Type B pancreatic cell (in vitro differentiated cells): ENCODE results near the gene SPATA33. TPM values are rescaled to one million over a fixed set of nuclear protein-coding genes. Genes with fewer than 3 reads are reported as not detected.
A peak's percentile ranks its signal among the peaks of the same experiment; 100 is the strongest.

Experiments
- DNase-seq: peaks from one replicate; pipeline ENCODE4 v3.0.0; 2021; ENCODE audit warnings: mixed read lengths; ENCODE audit not compliant: unreplicated experiment; ENCODE audit errors: extremely low spot score
- H3K27ac Mint-ChIP-seq: 2 replicates; pipeline ENCODE4 v1.8.0; 2021; ENCODE audit warnings: mild to moderate bottlenecking, mixed read lengths
- H3K27me3 Mint-ChIP-seq: 2 replicates; pipeline ENCODE4 v1.8.0; 2021; ENCODE audit warnings: mixed read lengths
- H3K36me3 Mint-ChIP-seq: 2 replicates; pipeline ENCODE4 v1.8.0; 2021; ENCODE audit warnings: mixed read lengths
- H3K4me1 Mint-ChIP-seq: one replicate; pipeline ENCODE4 v1.8.0; 2021; ENCODE audit warnings: mixed read lengths; ENCODE audit not compliant: unreplicated experiment
- H3K4me3 Mint-ChIP-seq: 2 replicates; pipeline ENCODE4 v1.8.0; 2021; ENCODE audit warnings: mild to moderate bottlenecking, mixed read lengths
- H3K9me3 Mint-ChIP-seq: 2 replicates; pipeline ENCODE4 v1.8.0; 2021; ENCODE audit warnings: mixed read lengths
- CTCF ChIP-seq: fragments of 200-600 bp; sonication (generic); conservative IDR thresholded peaks from 2 replicates; pipeline ENCODE4 v1.5.0; 2021; ENCODE audit warnings: antibody characterized with exemption, mild to moderate bottlenecking
- total RNA-seq: library from RNA; stranded (reverse); gene quantifications from 2 replicates; pipeline ENCODE4 v1.2.1, GENCODE V29; 2021; ENCODE audit warnings: low replicate concordance

The SPATA33 gene
- total RNA-seq, 1 donor from 2014 or later, result 23.2 TPM

- H3K4me3 Mint-ChIP-seq, result no peak overlapping the region
- H3K9me3 Mint-ChIP-seq, result no peaks in the 10 kb centered on the region
- H3K4me1 Mint-ChIP-seq, result peaks cover 4% of the 10 kb centered on the region
- no peak for TF ChIP-seq CTCF
- H3K27ac Mint-ChIP-seq, result no peak overlapping the region
- H3K27me3 Mint-ChIP-seq, result peaks cover 4% of the 10 kb centered on the region
- H3K36me3 Mint-ChIP-seq, result no peaks in the 10 kb centered on the region
- no peak for DNase-seq
These were observed 49.1 kb downstream of the SPATA33 start for GRCh38 chr16:89706518-89707260.

- Mint-ChIP-seq H3K4me1 (peaks cover 4% of the 10 kb centered on the region), H3K9me3 (no peaks in the 10 kb centered on the region), H3K27ac (no peak overlapping the region), H3K27me3 (peaks cover 4% of the 10 kb centered on the region), H3K36me3 (no peaks in the 10 kb centered on the region), H3K4me3 (no peak overlapping the region)
- TF ChIP-seq CTCF, result no peak
- no peak for DNase-seq
These were observed 50.1 kb downstream of the SPATA33 start for GRCh38 chr16:89707695-89708094.

GRCh38 chr16:89708481-89708931 lies 50.9 kb downstream of the SPATA33 start:
- no peak for DNase-seq

GRCh38 chr16:89709166-89709565 lies 51.5 kb downstream of the SPATA33 start:
- no peak for DNase-seq
- TF ChIP-seq CTCF, result no peak
- H3K4me3 Mint-ChIP-seq, result no peak overlapping the region
- peaks cover 4% of the 10 kb centered on the region for H3K4me1 Mint-ChIP-seq
- no peaks in the 10 kb centered on the region for H3K36me3 Mint-ChIP-seq
- no peak overlapping the region for H3K27ac Mint-ChIP-seq
- no peaks in the 10 kb centered on the region for H3K9me3 Mint-ChIP-seq
- H3K27me3 Mint-ChIP-seq, result peaks cover 4% of the 10 kb centered on the region

More at GRCh38 chr16:89708481-89708931, 50.9 kb downstream of the SPATA33 start:
- Mint-ChIP-seq H3K27ac (no peak overlapping the region), H3K36me3 (no peaks in the 10 kb centered on the region), H3K9me3 (no peaks in the 10 kb centered on the region), H3K4me3 (no peak overlapping the region), H3K27me3 (peaks cover 4% of the 10 kb centered on the region), H3K4me1 (peaks cover 4% of the 10 kb centered on the region)
- no peak for TF ChIP-seq CTCF

GRCh38 chr16:89709716-89710432 lies 52.2 kb downstream of the SPATA33 start:
- no peaks in the 10 kb centered on the region for H3K9me3 Mint-ChIP-seq
- peaks cover 4% of the 10 kb centered on the region for H3K27me3 Mint-ChIP-seq
- H3K4me3 Mint-ChIP-seq, result peak overlapping the region; percentile 61
- no peak for DNase-seq
- peaks cover 2% of the 10 kb centered on the region for H3K36me3 Mint-ChIP-seq
- peaks cover 4% of the 10 kb centered on the region for H3K4me1 Mint-ChIP-seq
- no peak for TF ChIP-seq CTCF
- H3K27ac Mint-ChIP-seq, result no peak overlapping the region
